ENCODE data around the gene USP10.

The USP10 gene

GRCh38 chr16:84821179-84821578 is 121.4 kb downstream of the USP10 start:
- TF ChIP-seq ZFX (IDR thresholded peaks at IDR 0.05), result no peak
- TF ChIP-seq, protein P1, sequence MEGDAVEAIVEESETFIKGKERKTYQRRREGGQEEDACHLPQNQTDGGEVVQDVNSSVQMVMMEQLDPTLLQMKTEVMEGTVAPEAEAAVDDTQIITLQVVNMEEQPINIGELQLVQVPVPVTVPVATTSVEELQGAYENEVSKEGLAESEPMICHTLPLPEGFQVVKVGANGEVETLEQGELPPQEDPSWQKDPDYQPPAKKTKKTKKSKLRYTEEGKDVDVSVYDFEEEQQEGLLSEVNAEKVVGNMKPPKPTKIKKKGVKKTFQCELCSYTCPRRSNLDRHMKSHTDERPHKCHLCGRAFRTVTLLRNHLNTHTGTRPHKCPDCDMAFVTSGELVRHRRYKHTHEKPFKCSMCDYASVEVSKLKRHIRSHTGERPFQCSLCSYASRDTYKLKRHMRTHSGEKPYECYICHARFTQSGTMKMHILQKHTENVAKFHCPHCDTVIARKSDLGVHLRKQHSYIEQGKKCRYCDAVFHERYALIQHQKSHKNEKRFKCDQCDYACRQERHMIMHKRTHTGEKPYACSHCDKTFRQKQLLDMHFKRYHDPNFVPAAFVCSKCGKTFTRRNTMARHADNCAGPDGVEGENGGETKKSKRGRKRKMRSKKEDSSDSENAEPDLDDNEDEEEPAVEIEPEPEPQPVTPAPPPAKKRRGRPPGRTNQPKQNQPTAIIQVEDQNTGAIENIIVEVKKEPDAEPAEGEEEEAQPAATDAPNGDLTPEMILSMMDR (conservative IDR thresholded peaks at IDR 0.05), result no peak
- no peak overlapping the region for H3K27ac ChIP-seq

DNA sequence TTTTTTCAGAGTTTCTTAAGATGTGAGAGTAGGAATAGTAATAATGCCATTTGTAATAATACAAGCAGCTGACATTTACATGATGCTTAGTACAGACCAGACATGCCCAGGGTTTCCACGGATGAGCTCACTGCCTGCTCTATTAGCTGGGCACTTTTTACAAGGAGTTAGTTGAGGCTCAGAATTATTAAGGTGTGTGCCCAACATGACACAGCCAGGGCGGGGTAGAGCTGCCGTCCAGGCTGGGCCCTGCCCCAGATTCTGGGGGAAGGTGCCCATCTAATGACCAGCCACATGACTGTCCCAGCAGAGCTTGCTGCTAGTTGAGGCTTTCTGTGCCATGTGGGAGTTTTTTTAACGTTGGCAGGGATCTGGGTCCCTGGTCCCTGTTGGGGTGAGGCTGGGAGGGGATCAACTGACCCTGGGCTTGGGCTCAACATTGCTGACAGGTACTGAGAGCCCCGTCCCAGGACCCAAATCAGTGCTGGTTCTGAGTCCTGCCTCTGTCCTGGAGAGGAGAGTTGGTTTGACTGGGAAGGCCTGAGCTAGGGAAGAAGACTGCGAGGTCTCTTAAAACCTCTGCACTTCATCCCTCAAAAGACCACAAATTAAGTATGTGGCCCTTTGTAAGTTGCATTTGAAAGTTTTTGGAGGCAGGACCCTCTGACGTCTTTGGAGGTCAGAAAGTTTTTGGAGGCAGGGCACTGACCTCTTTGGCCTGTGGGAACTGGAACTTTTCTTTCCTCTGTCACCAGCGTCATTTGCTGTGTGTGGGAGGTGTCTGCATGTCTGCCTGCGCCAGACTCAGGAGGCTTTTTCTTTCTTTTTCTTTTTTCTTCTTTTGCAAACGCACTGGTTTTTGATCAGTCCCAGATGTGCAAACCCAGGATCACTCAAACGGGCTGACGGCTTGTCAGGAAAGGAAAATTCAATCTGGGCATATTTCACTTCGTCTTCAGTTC is 122.2 kb downstream of the USP10 start:
- no peak for TF ChIP-seq ZFX (IDR thresholded peaks at IDR 0.05)
- TF ChIP-seq, protein P1 (conservative IDR thresholded peaks at IDR 0.05), result no peak

DNA sequence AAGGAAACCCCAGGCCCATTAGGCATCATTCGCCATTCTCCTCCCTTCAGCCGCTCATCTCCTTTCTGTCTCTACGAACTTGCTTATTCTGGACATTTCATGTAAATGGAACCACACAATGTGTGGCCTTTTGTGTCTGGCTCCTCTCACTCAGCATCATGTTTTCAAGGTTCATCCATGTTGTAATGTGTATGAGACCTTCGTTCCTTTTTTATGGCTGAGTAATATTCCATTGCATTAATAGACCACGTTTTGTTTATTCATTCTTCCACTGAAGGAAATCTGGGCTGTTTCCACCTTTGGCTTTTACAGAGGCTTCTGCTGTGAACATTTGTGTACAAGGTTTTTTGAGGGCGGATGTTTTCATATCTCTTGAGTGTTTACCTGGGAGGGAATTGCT is 123.2 kb downstream of the USP10 start:
- H3K27ac ChIP-seq, result no peak overlapping the region
- TF ChIP-seq, protein P1 (conservative IDR thresholded peaks at IDR 0.05), result no peak
- no peak for TF ChIP-seq ZFX (IDR thresholded peaks at IDR 0.05)

More for the DNA sequence above, 122.2 kb downstream of the USP10 start:
- no peak overlapping the region for H3K27ac ChIP-seq

GRCh38 chr16:84823484-84823883 is 123.7 kb downstream of the USP10 start:
- TF ChIP-seq, protein P1 (conservative IDR thresholded peaks at IDR 0.05), result no peak
- no peak for TF ChIP-seq ZFX (IDR thresholded peaks at IDR 0.05)
- no peak overlapping the region for H3K27ac ChIP-seq

GRCh38 chr16:84823926-84824325 is 124.1 kb downstream of the USP10 start:
- H3K27ac ChIP-seq, result no peak overlapping the region
- TF ChIP-seq ZFX (IDR thresholded peaks at IDR 0.05), result no peak
- TF ChIP-seq, protein P1 (conservative IDR thresholded peaks at IDR 0.05), result no peak

DNA sequence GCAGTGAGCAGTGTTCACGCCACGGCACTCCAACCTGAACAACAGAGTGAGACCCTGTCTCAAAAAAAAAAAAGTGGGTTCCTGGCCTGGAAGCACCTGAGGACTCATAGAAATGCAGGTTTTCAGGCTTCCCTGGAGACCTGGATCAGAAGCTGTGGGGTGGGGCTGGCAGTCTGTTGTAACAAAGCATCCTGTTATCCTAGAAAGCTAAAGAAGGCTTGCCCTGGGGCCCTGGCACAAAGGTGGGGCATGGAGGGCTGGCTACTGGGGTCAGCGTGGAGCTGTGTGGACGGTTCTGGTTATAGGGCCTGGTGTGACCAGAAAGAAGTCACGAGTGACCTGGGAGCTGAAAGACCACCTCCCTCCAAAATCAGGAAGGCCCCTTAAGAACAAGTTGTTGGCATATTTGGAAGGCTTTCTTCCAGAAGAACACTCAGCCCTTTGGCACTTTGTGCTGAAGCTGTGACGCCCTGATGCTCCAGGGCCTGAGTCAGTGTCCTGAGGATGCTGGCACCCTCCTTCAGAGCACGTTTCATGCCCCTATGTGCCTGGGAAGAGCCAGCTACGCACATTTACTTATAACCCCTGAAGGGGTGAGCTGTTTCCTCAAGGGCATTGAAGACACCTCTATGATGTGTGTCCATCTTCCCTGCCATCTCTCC is 126.2 kb downstream of the USP10 start:
- TF ChIP-seq ZFX (IDR thresholded peaks at IDR 0.05), result no peak
- TF ChIP-seq, protein P1 (conservative IDR thresholded peaks at IDR 0.05), result no peak

DNA sequence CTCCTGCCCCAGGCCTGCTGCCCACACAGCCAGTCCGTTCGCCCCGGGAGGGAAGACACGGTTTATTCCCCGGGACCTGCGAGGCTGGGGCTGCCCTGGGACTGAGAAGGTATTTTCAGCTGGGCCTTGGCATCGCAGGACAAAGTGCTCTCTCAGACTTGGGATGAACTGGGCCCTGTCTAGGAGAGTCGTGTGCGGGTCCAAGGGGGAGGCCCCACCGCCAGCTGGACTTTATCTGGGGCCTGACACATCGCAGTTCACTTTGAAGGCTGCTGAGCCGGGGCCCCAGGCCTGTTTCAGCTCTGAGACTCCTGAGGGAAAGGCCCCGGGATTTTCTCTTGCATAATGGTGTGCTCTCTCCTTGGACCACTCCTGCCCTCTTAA is 126.8 kb downstream of the USP10 start:
- no peak overlapping the region for H3K27ac ChIP-seq
- TF ChIP-seq, protein P1 (conservative IDR thresholded peaks at IDR 0.05), result no peak
- TF ChIP-seq ZFX (IDR thresholded peaks at IDR 0.05), result no peak

More for the DNA sequence above, 126.2 kb downstream of the USP10 start:
- H3K27ac ChIP-seq, result no peak overlapping the region

Data from C4-2B (cell line).